Kidney (tissue), 14 donors: ENCODE results near the gene ZNF485. TPM values are rescaled to one million over a fixed set of nuclear protein-coding genes. Genes with fewer than 3 reads are reported as not detected.

Experiments used
- DNase-seq, 5 donors: peaks; one replicate each; pipeline ENCODE4 v3.0.0-alpha.2; 2013 to 2020
- FAIRE-seq: peaks from 2 replicates; lab custom pipeline; 2012; peaks lifted over from hg19 to GRCh38; lab: Jason Lieb, UNC
- H3K27ac ChIP-seq, 2 donors: one replicate each; pipeline ENCODE4 v1.7.0; 2013; ENCODE audit warnings: low read depth in 2 of 2, low read length in 2 of 2, inconsistent platforms in 1 of 2
- H3K27me3 ChIP-seq: one replicate; pipeline ENCODE4 v1.7.1; 2013; ENCODE audit warnings: low read length, inconsistent platforms; ENCODE audit not compliant: control insufficient read depth, insufficient read depth
- H3K36me3 ChIP-seq, 3 donors: one replicate each; pipeline versions ENCODE4 v1.7.0 to v1.7.1; 2013; ENCODE audit warnings: low read length in 3 of 3, control low read depth in 1 of 3, inconsistent platforms in 1 of 3; ENCODE audit not compliant: insufficient read depth in 3 of 3, control insufficient read depth in 2 of 3
- H3K4me1 ChIP-seq, 3 donors: one replicate each; pipeline versions ENCODE4 v1.7.0 to v1.7.1; 2013; ENCODE audit warnings: low read length in 3 of 3, inconsistent platforms in 1 of 3, low read depth in 1 of 3; ENCODE audit not compliant: control insufficient read depth in 2 of 3, insufficient read depth in 2 of 3
- H3K4me3 ChIP-seq, 3 donors: one replicate each; pipeline versions ENCODE4 v1.7.0 to v1.8.1; 2013; ENCODE audit warnings: low read length in 3 of 3, control low read depth in 1 of 3, inconsistent platforms in 1 of 3
- H3K9ac ChIP-seq, 3 donors: one replicate each; pipeline versions ENCODE4 v1.7.0 to v1.7.1; 2013; ENCODE audit warnings: low read length in 3 of 3, control low read depth in 1 of 3, inconsistent platforms in 1 of 3
- H3K9me3 ChIP-seq, 3 donors: one replicate each; pipeline versions ENCODE4 v1.7.0 to v1.7.1; 2013; ENCODE audit warnings: low read length in 3 of 3, control low read depth in 1 of 3, inconsistent platforms in 1 of 3; ENCODE audit not compliant: control insufficient read depth in 2 of 3, insufficient read depth in 1 of 3
- CTCF ChIP-seq: IDR thresholded peaks from 3 replicates; pipeline ENCODE4 v1.5.1; 2012; ENCODE audit warnings: mild to moderate bottlenecking, moderate library complexity, borderline replicate concordance; ENCODE audit not compliant: insufficient read depth; ENCODE audit errors: extremely low read depth
- intact Hi-C: fragments of 100-400 bp; cut with DNase I; formaldehyde crosslinking; loops from one replicate; pipeline ENCODE4 v1.11.1; 2022
- polyA plus RNA-seq: library from polyadenylated mRNA; stranded (reverse); fragments of 350-450 nt; fragmentation: Illumina TruSeq; extraction: RNeasy Lipid Tissue Mini Kit (QIAGEN cat#74804); gene quantifications from one replicate; pipeline ENCODE4 v1.2.3, GENCODE V29; 2014; ENCODE audit warnings: low read depth, low replicate concordance; ENCODE audit not compliant: insufficient read depth
- total RNA-seq: library from RNA; stranded (reverse); fragmentation: NEBNext Ultra II Directional; extraction: Animal tissue kit (Norgen Biotek cat#: 25700); gene quantifications from one replicate; pipeline ENCODE4 v1.2.1, GENCODE V29; 2021
- donor health status: control.
- donor health status: control.
- donor health status: control.
- donor health status: control.
- donor health status: control.
- donor health status: DM: yes; HTN: yes; CAD: no.
- donor health status: Normal renal cell carcinoma (clear cell type).

Gene ZNF485
- total and polyA plus RNA-seq, 2 donors from 2014 or later, result 1.8 to 4.9 TPM

DNA sequence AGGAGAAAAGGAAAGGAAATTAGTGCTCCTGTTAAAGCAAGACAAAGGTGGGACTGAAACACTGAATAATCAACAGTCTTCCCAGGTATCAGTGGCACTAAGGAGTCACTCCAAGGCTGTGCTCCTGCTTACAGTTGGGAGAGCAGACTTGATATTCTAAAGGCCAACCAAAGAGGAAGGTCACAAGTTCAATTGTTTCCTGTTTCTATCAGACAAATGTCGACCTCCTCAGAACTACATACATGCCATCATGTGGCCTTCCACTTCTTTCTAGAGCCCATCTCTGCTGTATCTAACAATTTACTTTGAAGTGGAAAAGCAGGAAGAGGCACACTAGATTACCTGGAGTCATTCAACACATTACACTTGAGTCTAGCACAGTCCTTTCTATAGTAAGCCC, 35.3 kb upstream of the ZNF485 start:
- TF ChIP-seq CTCF, result no peak
- intact Hi-C loops, result no loop called here
- H3K27me3 ChIP-seq, result no peaks in the 10 kb centered on the region

GRCh38 chr10:43573250-43574000, 32.8 kb upstream of the ZNF485 start:
- H3K9ac ChIP-seq, result peak overlapping the region in 1 of 3 donors; percentile 12
- FAIRE-seq, result no peak
- intact Hi-C loops, result no loop called here

More for the DNA sequence above, 35.3 kb upstream of the ZNF485 start:
- Histone ChIP-seq H3K4me1 (no peaks in the 10 kb centered on the region), H3K27ac (no peak overlapping the region), H3K9me3 (no peaks in the 10 kb centered on the region), H3K36me3 (peaks cover 0 to 6% (median 0%) of the 10 kb centered on the region in 3 donors), H3K4me3 (no peak overlapping the region), H3K9ac (no peak overlapping the region)
- DNase-seq (no peak), FAIRE-seq (no peak)

GRCh38 chr10:43574001-43574892, 32.0 kb upstream of the ZNF485 start, which contains the start of gene ZNF239:
Gene ZNF239 (minus strand): TSS chr10:43574616. CDS start chr10:43558079, 16,537 bp downstream.
- intact Hi-C loops, result no loop called here
- H3K9me3 ChIP-seq, result no peaks in the 10 kb centered on the region
- peak within 1 kb of the TSS; percentile 8 to 43 for H3K27ac ChIP-seq
- H3K27me3 ChIP-seq, result no peaks in the 10 kb centered on the region
- H3K36me3 ChIP-seq, result no peaks in the 10 kb centered on the region
- DNase-seq (peak; percentile 92 to 97 (median 95)), FAIRE-seq (peak; percentile 39)
- TF ChIP-seq CTCF, result no peak
- H3K4me1 ChIP-seq, result no peaks in the 10 kb centered on the region
- peak within 1 kb of the TSS; percentile 59 to 72 (median 60) for H3K4me3 ChIP-seq
- H3K9ac ChIP-seq, result peak within 1 kb of the TSS in 1 of 3 donors; percentile 12

More at GRCh38 chr10:43573250-43574000, 32.8 kb upstream of the ZNF485 start:
- no peaks in the 10 kb centered on the region for H3K27me3 ChIP-seq
- no peaks in the 10 kb centered on the region for H3K36me3 ChIP-seq
- H3K4me3 ChIP-seq, result peak overlapping the region; percentile 59 to 72 (median 60)
- no peaks in the 10 kb centered on the region for H3K4me1 ChIP-seq
- peak in 4 of 5 donors; percentile 27 to 58 (median 52) for DNase-seq
- no peak for TF ChIP-seq CTCF
- peak overlapping the region in 1 of 2 donors; percentile 8 for H3K27ac ChIP-seq
- no peaks in the 10 kb centered on the region for H3K9me3 ChIP-seq
